ENCODE measurements around the gene IGFBP4.

Gene IGFBP4

GRCh38 chr17:40493697-40494096 lies 50.4 kb downstream of the IGFBP4 start:
- no peak for DNase-seq

DNA sequence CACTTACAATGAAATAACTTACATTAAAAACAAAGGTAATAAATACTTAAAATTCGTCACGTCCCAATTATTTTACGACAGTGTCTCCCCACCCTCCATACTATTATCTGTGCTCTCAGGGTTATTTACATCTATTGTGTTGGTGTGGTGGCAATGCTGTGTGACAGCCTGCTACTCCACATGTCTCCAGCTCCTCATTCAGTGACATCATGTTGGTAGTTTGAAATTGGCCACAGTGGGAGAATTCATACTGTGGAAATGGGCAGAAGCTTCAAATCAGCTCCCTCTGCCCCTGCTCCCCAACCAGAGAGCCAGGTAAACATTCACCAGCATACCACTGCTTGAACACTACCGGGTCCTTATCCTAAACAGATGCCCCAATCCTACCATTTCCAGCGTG lies 51.9 kb downstream of the IGFBP4 start:
- DNase-seq, result no peak

DNA sequence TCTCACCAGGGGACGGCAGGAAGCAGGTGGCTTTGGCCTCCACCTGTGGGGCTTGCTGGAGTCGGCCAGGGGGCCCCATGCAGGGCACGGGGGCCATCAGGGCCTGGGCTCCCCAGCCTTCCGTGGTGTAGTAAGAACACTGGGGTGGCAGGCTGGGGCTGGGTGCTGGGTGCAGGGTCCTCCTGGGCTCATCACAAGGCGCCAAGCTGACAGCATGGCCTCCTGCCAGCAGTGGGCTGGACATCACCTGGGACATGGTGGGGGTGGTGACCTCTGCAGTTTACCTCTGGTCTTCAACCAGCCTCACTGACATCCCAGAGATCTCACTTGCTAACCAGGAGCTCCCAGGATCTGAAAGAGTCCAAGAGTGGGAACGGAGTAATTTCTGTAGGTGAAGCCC lies 52.9 kb downstream of the IGFBP4 start:
- DNase-seq, result no peak

- DNase-seq, result no peak
Measured at GRCh38 chr17:40496634-40497420, 53.6 kb downstream of the IGFBP4 start.

DNA sequence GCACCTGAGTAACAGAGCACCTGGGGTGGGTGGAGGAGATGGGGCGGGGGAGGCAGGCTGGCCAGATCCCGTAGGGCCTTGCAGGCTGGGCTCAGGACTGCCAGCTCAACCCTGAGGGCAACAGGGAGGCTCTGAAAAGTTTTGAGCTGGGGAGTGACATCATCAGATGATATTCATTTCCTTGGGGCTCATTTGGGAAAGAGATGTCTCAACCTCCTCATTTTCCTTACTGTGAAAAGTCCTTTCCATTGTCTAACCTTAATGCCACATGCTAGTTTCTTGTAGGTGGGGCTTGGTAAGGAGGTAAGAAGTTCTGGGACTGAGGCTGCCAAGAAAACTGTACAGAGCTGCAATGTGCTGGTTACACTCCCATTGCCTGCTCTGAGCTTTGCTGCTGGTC lies 54.4 kb downstream of the IGFBP4 start:
- DNase-seq, result no peak

- no peak for DNase-seq
Measured at GRCh38 chr17:40498281-40499084, 55.2 kb downstream of the IGFBP4 start.

GRCh38 chr17:40499551-40500189 lies 56.4 kb downstream of the IGFBP4 start:
- no peak for DNase-seq

- DNase-seq, result no peak
Measured at GRCh38 chr17:40500190-40500589, 56.9 kb downstream of the IGFBP4 start.

DNA sequence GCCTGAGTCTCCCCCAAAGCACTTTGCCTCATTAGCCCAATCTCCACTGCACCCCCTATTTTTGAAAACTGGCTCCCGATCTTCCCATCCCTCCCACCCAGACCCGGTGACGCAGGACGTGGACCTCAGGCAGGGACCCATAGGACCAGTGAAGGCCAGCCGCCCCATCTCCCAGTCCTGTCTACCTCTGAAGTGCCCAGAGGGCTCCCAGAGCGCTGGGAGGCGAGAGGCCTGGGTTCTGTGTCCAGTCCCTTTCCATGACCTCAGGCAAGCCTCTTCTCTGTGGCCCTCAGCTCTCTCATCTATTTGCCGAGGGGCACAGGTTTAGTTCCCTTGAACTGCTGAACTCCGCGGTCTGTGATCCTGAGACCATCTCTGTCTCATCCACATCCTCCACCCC lies 57.5 kb downstream of the IGFBP4 start:
- no peak for DNase-seq

DNA sequence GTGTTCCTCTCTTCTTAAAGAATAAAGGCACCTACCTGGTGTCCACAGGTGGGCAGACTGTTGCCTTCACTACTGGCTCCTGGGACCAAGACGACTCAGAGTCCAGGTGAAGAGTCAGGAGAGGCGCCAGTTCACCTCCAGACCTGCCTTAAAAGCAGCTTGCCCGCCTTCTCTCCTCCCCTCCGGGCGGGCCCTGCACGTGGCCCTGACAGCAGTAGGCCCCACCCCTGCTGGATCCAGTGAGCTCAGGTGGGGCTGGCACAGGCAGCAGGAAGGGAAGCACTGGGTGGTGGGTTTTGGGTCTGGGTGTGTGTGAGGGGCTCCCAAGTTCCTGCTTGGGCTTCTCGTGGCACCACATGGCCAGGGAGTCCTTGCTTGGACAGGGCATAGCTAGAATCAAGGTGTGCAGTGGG lies 58.3 kb downstream of the IGFBP4 start, which contains the start of gene TNS4:
Gene TNS4 (minus strand): TSS at position 125 of the 413 bp plus-strand sequence. CDS start 5,198 bp downstream, outside the sequence.
- no peak for DNase-seq

GRCh38 chr17:40502716-40503115 lies 59.5 kb downstream of the IGFBP4 start:
- DNase-seq, result no peak

GRCh38 chr17:40503154-40503553 lies 59.9 kb downstream of the IGFBP4 start:
- no peak for DNase-seq

DNA sequence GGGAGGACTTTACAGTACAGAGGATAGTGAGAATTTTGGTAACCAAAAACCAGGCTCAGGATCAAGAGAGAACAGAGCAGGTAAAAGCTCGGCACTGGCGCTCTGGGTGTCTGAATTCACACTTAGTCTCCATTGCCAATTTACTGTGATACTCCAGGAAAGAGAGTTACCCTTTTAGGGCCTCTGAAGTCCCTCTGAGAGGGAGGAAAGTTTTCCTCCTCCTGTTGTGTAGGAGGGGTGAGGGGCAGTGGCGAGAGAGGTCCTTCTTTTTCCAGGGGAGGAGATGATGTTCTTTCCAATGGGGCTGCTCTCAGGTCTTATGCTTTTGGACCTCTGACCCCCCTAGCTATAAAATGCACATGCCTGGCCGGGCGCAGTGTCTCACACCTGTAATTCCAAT lies 63.5 kb downstream of the IGFBP4 start:
- DNase-seq, result no peak

Measured in GF-D8 (cell line).